GM19468 (cell line): Measurements from ENCODE around the gene ARFIP1.

Experiments used
- ATAC-seq: cut with Tn5 transposase; IDR thresholded peaks from one replicate; pipeline ENCODE4 v1.9.1; 2021; ENCODE audit warnings: mild to moderate bottlenecking, moderate library complexity, moderate number of reproducible peaks; ENCODE audit not compliant: unreplicated experiment; ENCODE audit errors: extremely low read depth

Gene ARFIP1

GRCh38 chr4:152954741-152955140, 175.0 kb downstream of the ARFIP1 start:
- no peak for ATAC-seq

DNA sequence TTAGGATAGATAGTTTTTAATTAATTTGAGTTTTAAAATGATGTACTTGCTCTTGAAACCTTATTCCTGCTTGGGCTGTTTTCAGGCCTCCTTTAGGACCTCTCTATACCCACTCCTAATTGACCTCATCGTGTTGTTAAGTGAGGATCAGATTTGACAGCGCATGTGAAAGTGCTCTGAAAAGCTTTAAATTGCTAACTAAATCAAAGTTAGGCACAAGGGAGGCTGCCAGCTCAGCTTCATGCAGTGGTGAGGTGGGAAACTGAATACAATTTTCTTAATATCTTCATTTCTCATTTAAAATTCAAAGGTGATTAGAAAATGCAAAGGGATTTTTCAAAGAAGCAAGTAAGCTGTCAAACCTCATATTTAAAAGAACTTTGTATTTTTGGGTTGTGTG, 176.4 kb downstream of the ARFIP1 start:
- ATAC-seq: no peak

DNA sequence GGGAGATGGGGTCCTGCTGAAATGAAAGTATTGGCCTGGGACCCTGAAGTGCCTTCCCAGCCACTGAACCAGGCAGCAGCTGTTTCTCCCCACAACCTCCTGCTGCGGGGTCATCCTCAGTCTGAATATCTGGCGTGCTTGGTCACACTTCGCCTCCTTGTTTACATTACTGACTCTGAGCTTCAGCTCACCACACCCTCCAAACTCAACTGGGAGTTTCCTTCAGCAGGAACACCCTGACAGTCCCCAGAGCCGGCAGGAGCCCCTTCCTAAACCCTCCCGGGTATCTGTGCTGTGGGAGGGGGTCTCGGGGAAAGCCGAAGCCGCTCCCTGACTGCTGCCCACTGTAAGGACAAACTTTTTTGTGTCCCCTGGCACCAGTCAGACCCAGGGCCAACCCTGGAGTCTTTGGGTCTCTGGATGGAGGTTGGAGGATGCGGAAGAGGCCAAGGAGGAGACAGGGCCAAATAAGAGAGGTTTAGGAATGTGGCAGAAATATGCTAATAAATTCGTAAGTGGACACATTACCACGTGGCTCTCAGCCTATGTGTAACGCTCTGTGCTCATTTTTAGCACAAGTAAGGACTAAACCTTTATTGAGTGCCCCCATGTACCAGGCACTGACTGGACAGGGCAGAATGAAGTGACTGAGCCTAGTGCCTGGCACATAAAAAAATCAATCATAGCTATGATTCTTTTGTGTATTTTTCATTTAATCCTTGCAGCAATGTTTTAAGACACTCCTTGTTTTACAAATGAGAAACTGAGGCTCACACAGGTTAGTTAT, 177.1 kb downstream of the ARFIP1 start:
- no peak for ATAC-seq

- ATAC-seq: no peak
Observed at GRCh38 chr4:152957437-152958171, 177.8 kb downstream of the ARFIP1 start.

GRCh38 chr4:152959080-152959479, 179.3 kb downstream of the ARFIP1 start:
- ATAC-seq: no peak

GRCh38 chr4:152960082-152960481, 180.3 kb downstream of the ARFIP1 start:
- no peak for ATAC-seq

GRCh38 chr4:152961014-152961772, 181.4 kb downstream of the ARFIP1 start:
- ATAC-seq: no peak

DNA sequence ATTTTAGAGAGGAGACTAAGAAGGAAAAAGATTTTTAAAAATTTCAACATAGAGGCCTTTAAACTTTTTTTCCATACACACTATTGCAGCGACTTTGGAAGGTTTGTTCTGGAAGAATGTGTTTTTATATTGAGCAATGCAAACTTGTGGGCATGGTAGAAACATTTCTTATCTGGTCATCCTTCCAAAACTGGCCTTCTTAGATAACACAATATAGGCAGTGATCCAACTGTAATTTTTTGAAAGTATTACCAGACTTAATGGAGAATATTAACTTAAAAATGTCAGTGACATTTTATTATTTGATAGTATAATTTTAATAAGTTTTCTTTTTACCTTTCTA, 182.0 kb downstream of the ARFIP1 start:
- ATAC-seq: no peak
